Kidney (tissue), 14 donors: ENCODE results near the gene PDCD10. TPM values are rescaled to one million over a fixed set of nuclear protein-coding genes. Genes with fewer than 3 reads are reported as not detected.

ENCODE experiments used
- DNase-seq, 5 donors: peaks; one replicate each; pipeline ENCODE4 v3.0.0-alpha.2; 2013 to 2020
- FAIRE-seq: peaks from 2 replicates; lab custom pipeline; 2012; peaks lifted over from hg19 to GRCh38; lab: Jason Lieb, UNC
- H3K27ac ChIP-seq, 2 donors: one replicate each; pipeline ENCODE4 v1.7.0; 2013; ENCODE audit warnings: low read depth in 2 of 2, low read length in 2 of 2, inconsistent platforms in 1 of 2
- H3K27me3 ChIP-seq: one replicate; pipeline ENCODE4 v1.7.1; 2013; ENCODE audit warnings: low read length, inconsistent platforms; ENCODE audit not compliant: control insufficient read depth, insufficient read depth
- H3K36me3 ChIP-seq, 3 donors: one replicate each; pipeline versions ENCODE4 v1.7.0 to v1.7.1; 2013; ENCODE audit warnings: low read length in 3 of 3, control low read depth in 1 of 3, inconsistent platforms in 1 of 3; ENCODE audit not compliant: insufficient read depth in 3 of 3, control insufficient read depth in 2 of 3
- H3K4me1 ChIP-seq, 3 donors: one replicate each; pipeline versions ENCODE4 v1.7.0 to v1.7.1; 2013; ENCODE audit warnings: low read length in 3 of 3, inconsistent platforms in 1 of 3, low read depth in 1 of 3; ENCODE audit not compliant: control insufficient read depth in 2 of 3, insufficient read depth in 2 of 3
- H3K4me3 ChIP-seq, 3 donors: one replicate each; pipeline versions ENCODE4 v1.7.0 to v1.8.1; 2013; ENCODE audit warnings: low read length in 3 of 3, control low read depth in 1 of 3, inconsistent platforms in 1 of 3
- H3K9ac ChIP-seq, 3 donors: one replicate each; pipeline versions ENCODE4 v1.7.0 to v1.7.1; 2013; ENCODE audit warnings: low read length in 3 of 3, control low read depth in 1 of 3, inconsistent platforms in 1 of 3
- H3K9me3 ChIP-seq, 3 donors: one replicate each; pipeline versions ENCODE4 v1.7.0 to v1.7.1; 2013; ENCODE audit warnings: low read length in 3 of 3, control low read depth in 1 of 3, inconsistent platforms in 1 of 3; ENCODE audit not compliant: control insufficient read depth in 2 of 3, insufficient read depth in 1 of 3
- intact Hi-C: fragments of 100-400 bp; cut with DNase I; formaldehyde crosslinking; loops from one replicate; pipeline ENCODE4 v1.11.1; 2022
- polyA plus RNA-seq: library from polyadenylated mRNA; stranded (reverse); fragments of 350-450 nt; fragmentation: Illumina TruSeq; extraction: RNeasy Lipid Tissue Mini Kit (QIAGEN cat#74804); gene quantifications from one replicate; pipeline ENCODE4 v1.2.3, GENCODE V29; 2014; ENCODE audit warnings: low read depth, low replicate concordance; ENCODE audit not compliant: insufficient read depth
- total RNA-seq: library from RNA; stranded (reverse); fragmentation: NEBNext Ultra II Directional; extraction: Animal tissue kit (Norgen Biotek cat#: 25700); gene quantifications from one replicate; pipeline ENCODE4 v1.2.1, GENCODE V29; 2021
- TF ChIP-seq, protein P1 (sequence below): IDR thresholded peaks from 3 replicates; pipeline ENCODE4 v1.5.1; 2012; ENCODE audit warnings: mild to moderate bottlenecking, moderate library complexity, borderline replicate concordance; ENCODE audit not compliant: insufficient read depth; ENCODE audit errors: extremely low read depth
- donor health status: control.
- donor health status: control.
- donor health status: control.
- donor health status: control.
- donor health status: control.
- donor health status: DM: yes; HTN: yes; CAD: no.
- donor health status: Normal renal cell carcinoma (clear cell type).

PDCD10 gene
- total and polyA plus RNA-seq, 2 donors from 2014 or later, result 50.0 to 55.1 TPM

DNA sequence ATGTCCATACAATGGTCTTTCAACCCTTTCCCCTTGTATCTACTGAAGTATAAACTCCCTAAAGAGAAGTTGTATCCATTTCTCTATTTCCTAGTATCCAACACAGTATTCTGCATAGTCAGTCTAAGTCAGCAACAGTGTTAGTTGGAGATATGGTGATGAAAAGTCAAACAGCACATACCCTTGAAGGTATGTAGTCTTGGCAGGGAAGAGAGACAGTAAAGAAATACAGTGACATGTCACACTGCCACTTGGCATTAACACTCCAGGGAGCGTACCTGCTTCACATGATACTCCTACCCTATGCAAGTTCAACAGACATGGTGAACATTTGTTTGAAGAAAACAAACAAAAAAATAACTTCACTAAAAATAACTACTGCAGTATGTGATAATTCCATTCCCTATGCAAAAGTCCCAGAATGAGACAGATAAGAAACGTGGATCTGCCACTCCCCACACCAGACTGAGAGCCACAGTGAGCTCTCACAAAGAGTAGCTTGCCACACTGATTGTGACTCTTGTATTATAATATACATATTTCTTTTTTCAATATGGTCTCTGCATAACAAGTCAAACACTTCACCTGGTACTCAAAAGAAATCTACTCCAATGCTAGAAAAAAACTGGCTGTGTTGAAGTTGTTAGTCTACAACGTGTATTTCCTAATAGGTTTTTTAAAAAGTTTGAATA, 5.9 kb downstream of the PDCD10 start:
- H3K9ac ChIP-seq, result no peak overlapping the region
- intact Hi-C loops, result no loop called here
- H3K4me3 ChIP-seq, result no peak overlapping the region
- no peak for DNase-seq
- H3K4me1 ChIP-seq, result peaks cover 0 to 5% (median 4%) of the 10 kb centered on the region in 3 donors
- no peaks in the 10 kb centered on the region for H3K36me3 ChIP-seq
- H3K27me3 ChIP-seq, result no peaks in the 10 kb centered on the region
- no peaks in the 10 kb centered on the region for H3K9me3 ChIP-seq
- TF ChIP-seq, protein P1, sequence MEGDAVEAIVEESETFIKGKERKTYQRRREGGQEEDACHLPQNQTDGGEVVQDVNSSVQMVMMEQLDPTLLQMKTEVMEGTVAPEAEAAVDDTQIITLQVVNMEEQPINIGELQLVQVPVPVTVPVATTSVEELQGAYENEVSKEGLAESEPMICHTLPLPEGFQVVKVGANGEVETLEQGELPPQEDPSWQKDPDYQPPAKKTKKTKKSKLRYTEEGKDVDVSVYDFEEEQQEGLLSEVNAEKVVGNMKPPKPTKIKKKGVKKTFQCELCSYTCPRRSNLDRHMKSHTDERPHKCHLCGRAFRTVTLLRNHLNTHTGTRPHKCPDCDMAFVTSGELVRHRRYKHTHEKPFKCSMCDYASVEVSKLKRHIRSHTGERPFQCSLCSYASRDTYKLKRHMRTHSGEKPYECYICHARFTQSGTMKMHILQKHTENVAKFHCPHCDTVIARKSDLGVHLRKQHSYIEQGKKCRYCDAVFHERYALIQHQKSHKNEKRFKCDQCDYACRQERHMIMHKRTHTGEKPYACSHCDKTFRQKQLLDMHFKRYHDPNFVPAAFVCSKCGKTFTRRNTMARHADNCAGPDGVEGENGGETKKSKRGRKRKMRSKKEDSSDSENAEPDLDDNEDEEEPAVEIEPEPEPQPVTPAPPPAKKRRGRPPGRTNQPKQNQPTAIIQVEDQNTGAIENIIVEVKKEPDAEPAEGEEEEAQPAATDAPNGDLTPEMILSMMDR, result no peak
- FAIRE-seq, result no peak
- no peak overlapping the region for H3K27ac ChIP-seq

GRCh38 chr3:167728176-167728575, 6.5 kb downstream of the PDCD10 start:
- TF ChIP-seq, protein P1, result no peak
- intact Hi-C loops, result no loop called here
- peaks cover 0 to 5% (median 4%) of the 10 kb centered on the region in 3 donors for H3K4me1 ChIP-seq
- no peaks in the 10 kb centered on the region for H3K36me3 ChIP-seq
- no peak overlapping the region for H3K9ac ChIP-seq
- FAIRE-seq (no peak), DNase-seq (no peak)
- no peak overlapping the region for H3K4me3 ChIP-seq
- no peak overlapping the region for H3K27ac ChIP-seq
- no peaks in the 10 kb centered on the region for H3K27me3 ChIP-seq
- no peaks in the 10 kb centered on the region for H3K9me3 ChIP-seq

DNA sequence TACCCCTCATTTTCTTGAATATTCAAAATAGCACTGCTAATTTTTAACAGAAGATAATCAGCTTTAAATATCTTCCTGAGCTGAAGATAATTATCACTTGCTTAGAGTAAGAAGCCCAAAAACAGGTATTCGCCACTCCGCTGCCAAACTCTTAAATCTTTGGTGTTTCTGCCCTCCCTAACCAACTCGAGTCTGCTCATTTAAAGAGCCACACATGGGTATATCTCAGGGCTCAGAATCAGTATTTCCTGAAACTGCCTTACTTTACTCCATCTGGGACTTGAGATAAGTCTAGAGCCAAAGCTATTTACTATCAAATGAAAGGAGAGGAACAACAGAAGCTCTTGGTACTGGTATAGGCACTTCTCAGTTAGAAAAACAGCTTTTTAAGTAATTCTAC, 10.8 kb downstream of the PDCD10 start:
- no peak overlapping the region for H3K27ac ChIP-seq
- no peak overlapping the region for H3K4me3 ChIP-seq
- FAIRE-seq (no peak), DNase-seq (no peak)
- no peaks in the 10 kb centered on the region for H3K27me3 ChIP-seq
- no peaks in the 10 kb centered on the region for H3K9me3 ChIP-seq
- peaks cover 0 to 5% (median 0%) of the 10 kb centered on the region in 3 donors for H3K4me1 ChIP-seq
- TF ChIP-seq, protein P1, result no peak
- H3K36me3 ChIP-seq, result peaks cover 0 to 3% (median 0%) of the 10 kb centered on the region in 3 donors
- intact Hi-C loops, result no loop called here
- no peak overlapping the region for H3K9ac ChIP-seq
